ENCODE data around the gene MEF2C.

The MEF2C gene

GRCh38 chr5:88770276-88771257 lies 112.4 kb downstream of the MEF2C start:
- no peak for DNase-seq (ENCODE audit: insufficient read length, low spot score)
- no peak for FAIRE-seq
- no peak for TF ChIP-seq POLR2A (IDR thresholded peaks at IDR 0.05; ENCODE audit: low read depth, low read length)

- FAIRE-seq: no peak
- no peak for DNase-seq (ENCODE audit: insufficient read length, low spot score)
- TF ChIP-seq POLR2A (IDR thresholded peaks at IDR 0.05; ENCODE audit: low read depth, low read length): no peak
Measured at GRCh38 chr5:88769165-88769564, 113.8 kb downstream of the MEF2C start.

GRCh38 chr5:88768411-88768810 lies 114.6 kb downstream of the MEF2C start:
- TF ChIP-seq POLR2A (IDR thresholded peaks at IDR 0.05; ENCODE audit: low read depth, low read length): no peak
- no peak for DNase-seq (ENCODE audit: insufficient read length, low spot score)
- FAIRE-seq: no peak

- no peak for FAIRE-seq
- DNase-seq (ENCODE audit: insufficient read length, low spot score): no peak
- TF ChIP-seq POLR2A (IDR thresholded peaks at IDR 0.05; ENCODE audit: low read depth, low read length): no peak
Measured at GRCh38 chr5:88765798-88766197, 117.2 kb downstream of the MEF2C start.

GRCh38 chr5:88765171-88765570 lies 117.8 kb downstream of the MEF2C start:
- FAIRE-seq: no peak
- no peak for TF ChIP-seq POLR2A (IDR thresholded peaks at IDR 0.05; ENCODE audit: low read depth, low read length)
- DNase-seq (ENCODE audit: insufficient read length, low spot score): no peak

- TF ChIP-seq POLR2A (IDR thresholded peaks at IDR 0.05; ENCODE audit: low read depth, low read length): no peak
- DNase-seq (ENCODE audit: insufficient read length, low spot score) (no peak), FAIRE-seq (no peak)
Measured at GRCh38 chr5:88761939-88762338, 121.0 kb downstream of the MEF2C start.

- TF ChIP-seq POLR2A (IDR thresholded peaks at IDR 0.05; ENCODE audit: low read depth, low read length): no peak
- no peak for DNase-seq (ENCODE audit: insufficient read length, low spot score)
- peak; percentile 33 for FAIRE-seq
Measured at GRCh38 chr5:88761269-88761850, 121.6 kb downstream of the MEF2C start.

GRCh38 chr5:88760527-88760926 lies 122.5 kb downstream of the MEF2C start:
- peak; percentile 65 for FAIRE-seq
- no peak for DNase-seq (ENCODE audit: insufficient read length, low spot score)
- no peak for TF ChIP-seq POLR2A (IDR thresholded peaks at IDR 0.05; ENCODE audit: low read depth, low read length)

GRCh38 chr5:88758591-88758990 lies 124.4 kb downstream of the MEF2C start:
- FAIRE-seq (no peak), DNase-seq (ENCODE audit: insufficient read length, low spot score) (no peak)
- no peak for TF ChIP-seq POLR2A (IDR thresholded peaks at IDR 0.05; ENCODE audit: low read depth, low read length)

GRCh38 chr5:88758184-88758583 lies 124.8 kb downstream of the MEF2C start:
- TF ChIP-seq POLR2A (IDR thresholded peaks at IDR 0.05; ENCODE audit: low read depth, low read length): no peak
- DNase-seq (ENCODE audit: insufficient read length, low spot score) (no peak), FAIRE-seq (no peak)

GRCh38 chr5:88756953-88757352 lies 126.0 kb downstream of the MEF2C start:
- no peak for DNase-seq (ENCODE audit: insufficient read length, low spot score)
- FAIRE-seq: no peak
- no peak for TF ChIP-seq POLR2A (IDR thresholded peaks at IDR 0.05; ENCODE audit: low read depth, low read length)

- FAIRE-seq: no peak
- TF ChIP-seq POLR2A (IDR thresholded peaks at IDR 0.05; ENCODE audit: low read depth, low read length): no peak
Measured at GRCh38 chr5:88748666-88749065, 134.3 kb downstream of the MEF2C start.

GRCh38 chr5:88746438-88746882 lies 136.5 kb downstream of the MEF2C start:
- TF ChIP-seq POLR2A (IDR thresholded peaks at IDR 0.05; ENCODE audit: low read depth, low read length): no peak
- no peak for DNase-seq (ENCODE audit: insufficient read length, low spot score)
- no peak for FAIRE-seq

More at GRCh38 chr5:88748666-88749065, 134.3 kb downstream of the MEF2C start:
- no peak for DNase-seq (ENCODE audit: insufficient read length, low spot score)

GRCh38 chr5:88745093-88745696 lies 137.8 kb downstream of the MEF2C start:
- DNase-seq (ENCODE audit: insufficient read length, low spot score) (no peak), FAIRE-seq (no peak)
- TF ChIP-seq POLR2A (IDR thresholded peaks at IDR 0.05; ENCODE audit: low read depth, low read length): no peak

All from H54 (cell line).